GM18873 (cell line): ENCODE results near the gene COL25A1.
"Not testable (repeated sequence)": the region's sequence is repeated elsewhere in the genome, so short reads cannot be mapped to it uniquely, and the experiment has no call there.

Experiments used
- ATAC-seq: cut with Tn5 transposase; IDR thresholded peaks from one replicate; pipeline ENCODE4 v1.9.1; 2021; ENCODE audit warnings: mild to moderate bottlenecking, moderate library complexity, moderate number of reproducible peaks; ENCODE audit not compliant: unreplicated experiment, low FRiP score

Gene COL25A1

DNA sequence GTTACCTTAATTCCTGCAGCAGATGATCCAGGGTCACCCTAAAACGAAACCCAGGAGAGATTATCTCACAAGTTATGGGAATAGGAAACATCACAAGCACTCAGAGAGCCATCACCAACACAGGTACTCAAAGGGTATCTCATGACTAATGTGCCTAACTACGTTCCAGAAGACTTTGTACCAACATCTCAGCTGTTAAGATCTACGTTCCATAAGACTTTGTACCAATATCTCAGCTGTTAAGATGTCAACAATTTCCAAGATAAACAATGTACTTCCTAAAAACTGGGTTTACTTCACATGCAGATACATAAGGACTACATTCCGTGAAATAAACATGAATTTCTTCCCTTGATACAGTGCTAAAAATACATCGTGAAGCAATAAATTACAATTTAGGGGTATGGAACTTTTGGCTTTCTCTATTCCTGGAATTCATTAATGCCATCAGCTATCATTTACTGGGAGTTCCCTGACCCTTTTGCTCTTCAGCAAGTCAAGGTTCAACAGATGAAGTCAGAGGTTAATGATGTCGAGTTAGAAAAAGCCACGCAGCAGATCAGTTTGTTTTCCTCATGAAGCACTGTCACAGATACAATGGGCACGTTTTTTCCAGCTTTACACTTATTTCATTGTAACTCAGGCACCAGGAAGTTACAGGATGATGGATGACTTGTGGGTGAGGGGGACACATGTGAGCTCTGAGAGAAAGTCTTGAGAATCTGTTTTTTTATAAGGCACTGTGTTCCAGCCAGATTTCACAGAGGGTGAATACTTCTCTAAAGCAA is 412.6 kb downstream of the COL25A1 start:
- no peak for ATAC-seq

DNA sequence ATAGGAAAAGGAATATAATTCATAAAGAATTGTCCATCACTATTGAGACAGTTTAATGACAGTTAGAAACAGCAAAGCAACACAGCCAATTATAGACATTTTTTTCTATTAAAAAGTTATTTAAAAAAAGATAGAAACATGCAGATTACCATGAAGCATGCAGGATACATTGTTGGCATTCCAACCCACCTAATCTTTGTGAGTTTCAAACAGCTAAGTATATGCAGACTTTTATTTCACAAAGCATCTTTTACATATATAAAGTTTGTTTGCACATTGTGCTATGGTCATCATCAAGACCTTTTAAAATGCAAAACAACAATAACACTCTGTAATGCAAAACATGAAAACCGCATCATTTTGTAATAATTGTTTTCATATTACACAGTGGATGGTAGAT is 413.7 kb downstream of the COL25A1 start:
- no peak for ATAC-seq

DNA sequence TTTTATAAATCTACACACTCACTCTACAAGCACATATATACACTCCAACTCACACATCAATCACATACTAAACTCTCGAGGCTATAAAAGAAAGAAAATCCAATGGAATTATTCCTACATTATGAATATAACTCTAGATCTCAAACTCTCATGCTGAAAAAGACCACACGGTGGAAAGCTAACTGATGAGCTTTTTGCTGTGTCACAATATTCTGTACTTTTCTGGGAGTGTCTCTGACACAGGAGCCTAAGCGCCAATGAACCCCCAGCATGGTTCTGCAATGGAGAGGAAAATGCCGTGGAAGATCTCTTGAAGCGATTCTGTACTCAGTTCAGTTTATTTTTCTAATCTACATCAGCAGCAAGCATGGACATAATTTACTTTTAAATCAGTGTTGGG is 415.4 kb downstream of the COL25A1 start:
- ATAC-seq: no peak

DNA sequence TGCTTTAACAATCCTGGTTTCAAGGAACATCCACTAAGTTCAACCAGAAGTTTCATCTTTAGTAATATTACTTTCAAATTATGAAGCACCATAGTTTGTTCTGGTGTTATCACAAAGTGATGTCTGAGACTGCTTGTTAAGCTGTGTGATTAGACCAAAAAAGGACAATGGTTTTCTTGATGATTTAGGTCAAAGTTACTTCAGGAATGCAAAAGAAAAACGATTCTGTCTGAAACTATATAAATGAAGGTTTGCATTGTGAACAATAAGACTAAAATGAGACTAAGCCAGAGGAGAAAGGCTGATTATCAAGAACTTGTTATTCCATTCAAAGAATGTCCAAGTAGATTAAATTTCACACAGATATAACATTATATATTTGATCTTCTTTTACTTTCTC is 417.2 kb downstream of the COL25A1 start:
- no peak for ATAC-seq

DNA sequence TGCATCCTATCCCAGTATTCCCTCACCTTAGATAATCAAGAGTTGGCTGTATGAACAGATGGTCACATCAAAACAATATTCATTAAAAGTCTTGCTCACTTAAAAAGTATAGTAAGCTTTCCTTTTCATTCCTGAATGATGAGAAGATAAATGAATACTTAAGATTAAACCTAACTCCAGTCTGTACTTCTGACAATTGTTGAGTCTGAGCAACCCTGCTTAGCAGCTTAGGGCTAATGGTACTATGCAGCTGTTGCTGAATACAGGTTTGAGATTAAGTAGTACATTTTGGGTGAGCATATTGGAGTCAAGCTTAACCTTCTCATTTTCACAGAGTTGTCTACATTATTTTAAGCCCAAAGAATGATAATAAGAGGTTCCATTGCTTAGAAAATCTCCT is 417.9 kb downstream of the COL25A1 start:
- no peak for ATAC-seq

DNA sequence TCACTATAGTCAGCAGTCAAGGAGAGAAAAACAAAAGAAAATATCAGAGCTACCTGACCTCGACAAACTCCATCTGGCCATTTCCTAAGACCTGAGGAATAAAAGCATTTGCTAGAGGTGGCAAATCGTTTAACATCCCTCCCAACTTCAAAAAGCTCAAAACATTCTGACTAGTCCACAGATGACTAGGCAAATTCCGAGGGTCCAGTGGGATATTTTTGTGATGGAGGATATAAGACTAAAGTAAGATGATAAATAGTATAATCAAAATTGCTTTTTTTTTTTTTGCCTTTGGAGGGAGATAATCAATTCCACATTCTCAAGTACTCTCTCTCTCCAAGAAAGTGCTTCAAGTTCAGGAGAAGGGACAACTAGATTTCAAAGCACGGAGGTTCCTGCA is 420.5 kb downstream of the COL25A1 start:
- ATAC-seq: no peak

DNA sequence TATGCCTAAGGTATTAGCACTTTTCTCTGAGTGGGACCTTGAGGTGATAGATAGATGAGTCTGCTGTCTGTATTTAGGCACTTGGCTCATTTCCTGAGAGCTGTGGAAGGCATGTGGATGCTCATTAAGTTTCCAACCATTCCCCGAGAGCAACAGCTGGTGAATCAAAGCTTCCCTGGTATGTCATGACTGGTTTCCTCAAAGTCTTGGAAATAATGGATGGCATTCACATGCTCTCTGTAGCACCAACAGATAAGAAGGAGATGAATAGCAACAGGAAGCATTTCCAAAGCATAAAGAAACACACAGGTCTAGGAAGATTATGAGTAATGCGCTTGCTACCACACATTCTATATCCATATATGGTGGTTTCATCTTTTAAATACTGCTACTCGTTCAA is 421.3 kb downstream of the COL25A1 start:
- ATAC-seq: no peak

DNA sequence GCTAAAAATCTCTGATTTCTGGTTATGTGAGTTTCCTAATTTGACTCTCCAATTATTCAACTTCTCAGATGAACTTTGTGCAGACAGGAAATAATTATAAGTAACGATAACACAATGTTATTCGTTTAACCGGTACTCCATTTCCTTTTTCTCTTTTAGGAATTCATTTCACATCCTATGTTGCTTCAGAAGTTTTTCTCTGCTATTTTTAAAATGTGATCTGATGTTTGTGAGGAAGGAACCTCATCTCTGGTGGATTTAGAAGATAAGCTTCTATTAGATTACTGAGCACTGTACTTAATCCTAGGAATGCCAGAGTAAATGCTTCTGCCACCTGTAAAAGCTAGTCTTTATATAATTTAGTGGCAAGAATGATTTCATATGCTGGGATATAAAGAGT is 423.7 kb downstream of the COL25A1 start:
- no peak for ATAC-seq

DNA sequence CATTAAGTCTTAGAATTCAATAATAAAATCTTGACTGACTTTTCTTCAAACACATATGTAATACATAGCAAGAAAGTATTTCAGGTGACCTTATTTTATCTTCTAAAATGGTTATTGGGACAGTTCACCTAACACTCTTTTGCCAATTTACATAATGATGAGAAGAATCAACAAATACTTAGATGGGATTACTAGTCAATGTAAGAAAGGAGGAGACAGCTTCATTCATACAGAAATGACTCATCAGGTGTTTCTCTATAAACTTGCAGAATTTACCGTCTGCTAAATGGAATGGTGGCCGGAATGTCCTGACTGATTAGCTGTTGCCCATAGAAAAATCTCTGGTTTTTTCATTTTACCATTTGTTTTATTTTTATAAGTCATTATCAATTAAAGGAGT is 424.6 kb downstream of the COL25A1 start:
- ATAC-seq: no peak

DNA sequence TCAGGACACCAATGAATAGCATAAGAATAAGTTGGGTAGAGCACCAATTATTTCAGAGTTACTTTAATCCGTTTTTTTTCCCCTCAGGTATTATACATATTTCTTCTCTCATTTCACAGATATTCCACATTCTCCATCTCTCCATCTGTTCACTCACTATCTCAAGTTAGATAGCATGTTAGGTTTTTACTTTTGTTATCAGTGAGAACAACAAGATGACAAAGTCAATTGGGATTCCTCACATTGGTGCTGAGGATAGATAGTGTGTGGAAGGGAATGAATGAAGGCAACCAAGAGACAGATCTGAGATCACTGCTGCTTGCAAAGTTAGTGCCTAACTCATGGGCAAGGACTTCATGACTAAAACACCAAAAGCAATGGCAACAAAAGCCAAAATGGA is 427.7 kb downstream of the COL25A1 start:
- no peak for ATAC-seq

DNA sequence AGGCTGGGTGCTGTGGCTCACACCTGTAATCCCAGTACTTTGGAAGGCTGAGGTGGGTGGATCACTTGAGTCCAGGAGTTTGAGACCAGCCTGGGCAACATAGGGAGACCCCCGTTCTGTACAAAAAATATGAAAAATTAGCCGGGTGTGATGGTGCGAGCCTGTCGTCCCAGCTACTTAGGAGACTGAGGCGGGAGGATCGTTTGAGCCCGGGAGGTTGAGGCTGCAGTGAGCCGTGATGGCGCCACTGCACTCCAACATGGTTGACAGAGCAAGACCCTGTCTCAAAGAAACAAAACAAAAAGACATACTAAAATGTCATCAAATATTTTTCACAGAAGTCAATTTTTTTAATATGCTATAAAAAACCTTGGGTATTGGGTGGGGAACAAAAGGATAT is 432.5 kb downstream of the COL25A1 start:
- ATAC-seq: not testable (repeated sequence)

DNA sequence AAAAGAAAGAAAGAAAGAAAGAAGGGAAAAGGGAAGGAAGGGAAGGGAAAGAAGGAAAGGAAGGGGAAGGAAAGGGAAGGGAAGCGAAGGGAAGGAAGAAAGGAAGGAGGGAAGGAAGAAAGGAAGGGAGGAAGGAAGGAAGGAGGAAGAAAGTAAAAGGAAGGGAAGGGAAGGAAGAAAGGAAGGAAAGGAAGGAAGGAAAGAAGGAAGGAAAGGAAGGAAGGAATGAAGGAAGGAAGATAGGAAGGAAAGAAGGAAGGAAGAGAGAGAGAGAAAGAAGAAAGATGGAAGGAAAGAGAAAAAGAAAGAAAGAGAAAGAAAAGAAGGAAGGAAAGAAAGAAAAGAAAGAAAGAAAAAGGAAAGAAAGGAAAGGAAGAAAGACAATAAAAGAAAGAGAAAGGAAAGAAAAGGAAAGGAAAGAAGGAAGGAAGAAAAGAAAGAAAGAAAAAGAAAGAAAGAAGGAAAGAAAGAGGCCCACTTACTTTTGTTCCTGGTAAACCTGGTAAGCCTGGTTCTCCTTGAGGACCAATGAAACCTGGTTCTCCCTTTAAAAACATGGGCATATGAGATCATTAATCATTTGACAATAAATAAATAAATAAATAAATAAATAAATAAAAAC is 433.7 kb downstream of the COL25A1 start:
- no peak for ATAC-seq

DNA sequence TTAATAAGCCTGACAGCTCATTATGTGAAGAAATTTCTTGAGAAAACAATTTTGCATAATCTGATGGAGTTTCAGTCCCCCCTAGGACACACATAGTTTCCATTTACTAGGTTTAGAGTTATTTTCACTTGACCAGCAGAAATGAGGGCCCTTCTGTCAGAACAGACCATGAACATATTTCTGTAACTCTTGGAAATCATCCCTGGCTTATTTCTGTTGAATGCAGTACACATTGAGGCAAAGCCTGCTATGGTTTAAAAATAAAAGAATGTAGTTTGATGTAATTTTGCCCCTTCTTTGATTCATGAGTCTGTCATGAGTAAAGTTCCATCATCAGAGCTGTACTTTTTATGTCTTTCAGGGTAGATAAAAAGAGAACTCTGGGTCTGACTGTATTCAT is 435.0 kb downstream of the COL25A1 start:
- no peak for ATAC-seq

DNA sequence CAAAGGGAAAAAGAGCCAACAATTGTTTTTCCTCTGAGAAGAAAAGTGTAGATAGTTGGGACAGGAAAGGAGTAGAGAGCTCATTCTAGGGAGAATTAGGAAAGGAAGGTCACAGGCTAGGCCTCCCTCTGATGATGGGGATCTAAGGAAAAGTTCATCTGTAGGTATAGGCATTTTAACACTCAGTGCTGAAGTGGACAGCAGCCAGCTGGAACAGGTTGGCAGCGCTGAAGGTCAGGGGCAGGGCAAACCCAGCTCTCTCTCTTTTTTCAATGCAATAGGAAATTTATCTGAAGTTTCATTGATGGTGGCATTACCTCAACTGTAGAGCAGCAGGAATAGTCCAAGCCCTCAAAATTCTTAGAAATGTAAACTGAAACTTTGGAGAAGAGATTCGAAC is 441.1 kb downstream of the COL25A1 start:
- ATAC-seq: no peak

DNA sequence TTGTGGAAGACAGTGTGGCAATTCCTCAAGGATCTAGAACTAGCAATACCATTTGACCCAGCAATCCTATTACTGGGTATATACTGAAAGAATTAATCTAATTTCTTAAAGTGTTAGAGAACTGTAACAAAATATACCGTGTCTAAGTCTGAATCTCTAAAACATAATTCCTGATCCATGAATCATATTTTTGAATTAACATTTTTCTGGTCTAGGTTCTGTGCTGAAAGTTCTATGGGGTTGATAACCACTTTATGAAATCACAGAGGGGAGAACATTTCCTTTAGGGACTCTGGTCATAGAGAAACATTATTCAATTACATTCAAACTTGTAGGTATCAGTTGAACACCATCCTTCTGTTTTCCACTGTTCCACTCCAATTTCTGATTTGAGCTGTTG is 447.7 kb downstream of the COL25A1 start:
- no peak for ATAC-seq

DNA sequence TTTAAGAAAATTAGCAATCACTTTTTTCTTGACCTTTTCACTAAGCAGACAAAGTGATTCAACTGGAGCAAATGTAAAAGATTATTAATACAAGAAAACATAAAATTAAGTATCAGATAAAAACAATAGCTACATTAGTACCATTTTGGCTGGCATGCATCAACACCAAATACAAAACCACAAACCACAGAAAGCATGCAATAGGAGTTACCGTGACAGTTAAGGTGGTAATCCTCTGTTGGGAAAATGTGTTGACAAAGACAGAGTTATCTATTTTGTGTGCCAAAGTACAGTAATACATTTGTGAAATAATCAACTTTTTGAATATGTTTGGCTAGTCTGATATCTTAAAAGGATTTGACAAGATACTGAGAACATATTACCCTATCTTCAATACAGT is 449.8 kb downstream of the COL25A1 start:
- no peak for ATAC-seq

DNA sequence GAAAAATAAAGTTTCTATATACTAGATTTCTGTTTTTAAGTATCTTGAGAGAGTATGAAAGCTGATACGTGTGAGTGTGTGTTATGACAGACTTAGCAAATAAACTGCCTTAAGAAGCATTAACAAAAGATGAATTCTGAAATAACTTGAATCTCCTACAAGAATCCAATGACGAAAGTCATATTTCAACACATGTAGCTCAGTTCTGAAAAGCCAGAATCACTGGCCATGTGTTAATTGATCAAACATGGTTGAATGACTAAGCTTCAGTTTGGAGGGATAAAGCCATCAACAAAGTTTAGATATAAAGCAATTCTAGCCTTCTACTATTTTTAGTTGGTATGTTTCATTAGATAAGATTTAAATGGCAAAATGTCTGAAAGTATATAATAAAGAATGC is 451.1 kb downstream of the COL25A1 start:
- no peak for ATAC-seq

DNA sequence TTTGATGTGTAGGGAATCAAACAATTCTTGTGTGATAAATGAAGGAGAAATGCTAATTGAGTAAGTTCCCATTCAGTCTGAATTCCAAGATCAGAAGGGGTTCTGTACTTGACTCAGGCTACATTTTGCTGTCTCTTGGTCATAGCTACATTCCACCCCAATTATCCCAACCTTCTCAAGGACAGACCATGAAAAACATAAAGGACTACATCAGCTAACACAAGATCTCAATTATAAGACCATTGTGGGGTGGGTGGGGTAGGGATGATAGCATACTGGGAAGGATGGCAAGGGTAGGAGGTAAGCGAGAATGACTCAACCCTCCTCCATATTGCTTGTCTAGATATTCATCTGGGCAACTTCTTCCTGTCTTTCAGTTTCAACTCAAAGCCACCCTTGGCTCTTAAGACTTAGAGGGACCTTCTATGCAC is 452.2 kb downstream of the COL25A1 start:
- ATAC-seq: no peak

DNA sequence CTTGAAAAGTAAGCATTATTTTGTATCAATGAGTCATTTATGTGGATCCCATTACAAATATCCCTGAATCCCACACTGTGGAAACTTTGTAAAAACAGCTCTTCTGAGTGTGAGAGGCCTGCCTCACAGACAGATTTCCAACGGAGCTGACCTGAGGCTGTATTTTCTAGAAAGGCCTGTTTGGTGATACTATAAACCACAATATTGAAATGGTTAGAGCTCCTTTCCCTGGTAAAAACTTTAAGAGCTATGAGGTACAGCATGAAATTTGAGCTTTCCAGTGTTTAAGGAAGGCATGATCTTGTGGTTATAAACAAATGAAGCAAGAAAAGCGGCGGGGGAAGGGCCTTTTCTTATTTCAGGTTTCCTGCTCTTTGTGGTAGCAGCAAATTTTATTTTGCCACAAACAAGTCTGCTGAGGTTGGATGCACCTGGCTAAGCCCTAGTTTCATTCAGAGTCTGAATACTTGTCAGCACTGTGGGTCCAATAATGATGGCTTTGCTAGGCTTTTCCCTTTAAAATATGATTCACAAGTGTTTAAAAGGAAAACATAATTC is 452.8 kb downstream of the COL25A1 start:
- ATAC-seq: peak; percentile 91

DNA sequence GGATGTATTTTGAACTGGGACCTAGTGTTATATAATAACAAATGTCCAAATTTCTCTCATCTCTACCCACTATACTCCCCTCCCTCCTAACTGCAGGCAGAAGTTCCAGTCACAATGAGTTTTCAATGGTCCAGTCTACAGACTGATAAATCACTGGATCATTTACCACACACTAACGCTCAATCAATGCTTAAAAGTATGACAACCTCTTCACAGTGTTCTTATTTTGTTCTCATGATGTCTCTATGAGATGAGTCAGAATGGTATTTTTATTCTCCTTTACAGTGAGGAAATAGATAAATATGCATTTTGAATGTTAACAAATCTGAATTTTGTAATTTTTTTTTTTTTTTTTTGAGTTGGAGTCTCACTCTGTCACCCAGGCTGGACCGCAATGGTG is 455.9 kb downstream of the COL25A1 start:
- ATAC-seq: no peak

DNA sequence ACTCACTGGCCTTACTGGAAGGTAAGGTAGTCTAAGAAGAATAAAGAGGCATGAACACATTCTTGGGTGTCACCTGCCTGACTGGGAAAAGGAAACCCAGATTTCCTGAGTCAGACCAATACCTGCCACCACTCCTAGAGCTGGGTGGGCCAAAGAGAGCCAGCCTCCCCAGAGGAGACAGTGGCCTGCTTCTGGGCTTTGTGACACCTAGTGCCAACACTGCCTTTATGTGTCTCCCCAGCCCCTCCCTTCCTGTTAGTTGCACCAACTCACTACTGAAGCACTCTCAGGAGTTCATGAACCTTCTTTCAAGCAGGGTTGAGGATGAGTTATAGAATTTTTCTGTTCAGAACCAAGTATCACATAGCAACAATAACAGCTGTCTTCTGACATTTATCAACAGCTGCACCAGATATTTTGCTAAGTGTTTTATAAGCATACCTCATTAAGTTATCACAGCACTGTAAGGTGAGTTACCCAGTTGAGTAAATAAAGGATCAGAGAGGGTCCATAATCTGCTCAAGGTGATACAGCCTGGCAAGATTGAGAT is 462.0 kb downstream of the COL25A1 start:
- ATAC-seq: no peak

DNA sequence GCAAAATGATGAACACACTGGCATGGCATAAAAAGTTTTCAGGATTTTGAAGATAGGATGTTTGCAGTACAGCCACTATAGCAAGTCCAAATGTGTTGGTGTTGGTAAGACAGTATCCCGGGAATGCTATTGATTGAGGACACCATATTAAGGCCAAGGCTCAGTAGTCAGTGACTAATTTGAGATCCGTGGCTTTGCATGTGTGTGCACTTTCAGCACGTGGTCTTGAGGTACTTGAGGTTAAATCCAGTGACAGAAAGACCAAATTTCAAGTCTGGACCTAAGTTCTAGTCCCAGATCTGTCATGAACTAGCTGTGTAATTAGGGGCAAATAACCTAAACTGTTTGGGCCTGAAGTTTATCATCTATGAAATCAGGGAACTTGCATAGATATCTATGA is 463.1 kb downstream of the COL25A1 start:
- ATAC-seq: no peak
